Measurements from ENCODE around the gene SEMA3B.
"Not testable (repeated sequence)": the region's sequence is repeated elsewhere in the genome, so short reads cannot be mapped to it uniquely, and the experiment has no call there.

SEMA3B gene

GRCh38 chr3:50272911-50273688 is 4.2 kb downstream of the SEMA3B start:
- peak; percentile 69 to 90 for DNase-seq (ENCODE audit: low read depth in 2 of 2)

GRCh38 chr3:50273689-50274065 is 4.7 kb downstream of the SEMA3B start:
- DNase-seq (ENCODE audit: low read depth in 2 of 2): no peak

GRCh38 chr3:50274371-50275104 is 5.6 kb downstream of the SEMA3B start:
- peak; percentile 32 to 56 for DNase-seq (ENCODE audit: low read depth in 2 of 2)

- DNase-seq (ENCODE audit: low read depth in 2 of 2): no peak
These were observed 6.4 kb downstream of the SEMA3B start for GRCh38 chr3:50275141-50275995.

GRCh38 chr3:50275996-50276761 is 7.2 kb downstream of the SEMA3B start:
- no peak for DNase-seq (ENCODE audit: low read depth in 2 of 2)

- no peak for DNase-seq (ENCODE audit: low read depth in 2 of 2)
These were observed 7.8 kb downstream of the SEMA3B start for GRCh38 chr3:50276762-50277101.

- no peak for DNase-seq (ENCODE audit: low read depth in 2 of 2)
These were observed 9.4 kb downstream of the SEMA3B start for GRCh38 chr3:50278123-50278879.

- no peak for DNase-seq (ENCODE audit: low read depth in 2 of 2)
These were observed 9.9 kb downstream of the SEMA3B start, which contains the start of gene LSMEM2 for GRCh38 chr3:50278880-50279224. Gene LSMEM2 (plus strand): TSS chr3:50279087. CDS start chr3:50279114, 27 bp downstream.

GRCh38 chr3:50279255-50280016 is 10.5 kb downstream of the SEMA3B start:
- no peak for DNase-seq (ENCODE audit: low read depth in 2 of 2)

- DNase-seq (ENCODE audit: low read depth in 2 of 2): not testable (repeated sequence)
These were observed 15.2 kb downstream of the SEMA3B start for GRCh38 chr3:50284121-50284520.

- no peak for DNase-seq (ENCODE audit: low read depth in 2 of 2)
These were observed 17.6 kb downstream of the SEMA3B start for GRCh38 chr3:50286322-50287227.

- DNase-seq (ENCODE audit: low read depth in 2 of 2): no peak
These were observed 18.3 kb downstream of the SEMA3B start for GRCh38 chr3:50287262-50287661.

GRCh38 chr3:50288387-50289007 is 19.6 kb downstream of the SEMA3B start:
- no peak for DNase-seq (ENCODE audit: low read depth in 2 of 2)

GRCh38 chr3:50289130-50289529 is 20.2 kb downstream of the SEMA3B start:
- no peak for DNase-seq (ENCODE audit: low read depth in 2 of 2)

- DNase-seq (ENCODE audit: low read depth in 2 of 2): no peak
These were observed 21.3 kb downstream of the SEMA3B start for GRCh38 chr3:50290161-50290641.

GRCh38 chr3:50292159-50293078 is 23.5 kb downstream of the SEMA3B start, which contains the start of gene IFRD2:
Gene IFRD2 (minus strand): TSS chr3:50292429. CDS start chr3:50292274, 155 bp downstream.
- peak; percentile 77 to 85 for DNase-seq (ENCODE audit: low read depth in 2 of 2)

All from stimulated activated CD4-positive, alpha-beta T cell treated with anti-CD3 and anti-CD28 coated beads, Interleukin-1b, Interleukin-23, amount 100 ng/mL, for 1 hour (primary cell).